Neural progenitor cell (in vitro differentiated cells): ENCODE measurements around the gene TMEM121B. TPM values are rescaled to one million over a fixed set of nuclear protein-coding genes. Genes with fewer than 3 reads are reported as not detected.

Experiments
- DNase-seq: peaks from one replicate; pipeline ENCODE4 v3.0.0-alpha.2; 2016; ENCODE audit warnings: low spot score
- H2AFZ ChIP-seq: fragments of 200-600 bp; sonication (generic); replicated peaks from 2 replicates; pipeline ENCODE4 v1.6.1; 2016; ENCODE audit warnings: antibody characterized with exemption
- H3F3A ChIP-seq: fragments of 200-600 bp; sonication (generic); 2 replicates; pipeline ENCODE4 v1.6.1; 2016; ENCODE audit warnings: antibody characterized with exemption, low read depth
- H3K27ac ChIP-seq: fragments of 200-600 bp; sonication (generic); 2 replicates; pipeline ENCODE4 v1.5.1; 2016; ENCODE audit warnings: mild to moderate bottlenecking
- H3K27me3 ChIP-seq: fragments of 200-600 bp; sonication (generic); 2 replicates; pipeline ENCODE4 v1.6.1; 2016; ENCODE audit warnings: mild to moderate bottlenecking, moderate library complexity
- H3K36me3 ChIP-seq: fragments of 200-600 bp; sonication (generic); 2 replicates; pipeline ENCODE4 v1.5.1; 2016
- H3K4me1 ChIP-seq: fragments of 200-600 bp; sonication (generic); 2 replicates; pipeline ENCODE4 v1.6.1; 2016; ENCODE audit warnings: mixed run types
- H3K4me2 ChIP-seq: fragments of 200-600 bp; sonication (generic); 2 replicates; pipeline ENCODE4 v1.6.1; 2016
- H3K4me3 ChIP-seq: fragments of 200-600 bp; sonication (generic); 2 replicates; pipeline ENCODE4 v1.5.1; 2016
- H3K79me2 ChIP-seq: fragments of 200-600 bp; sonication (generic); 2 replicates; pipeline ENCODE4 v1.6.1; 2016; ENCODE audit warnings: low read depth
- H3K9ac ChIP-seq: fragments of 200-600 bp; sonication (generic); 2 replicates; pipeline ENCODE4 v1.6.1; 2016
- H3K9me3 ChIP-seq: fragments of 200-600 bp; sonication (generic); 2 replicates; pipeline ENCODE4 v1.5.1; 2016; ENCODE audit warnings: low read depth
- H4K20me1 ChIP-seq: fragments of 200-600 bp; sonication (generic); 2 replicates; pipeline ENCODE4 v1.6.1; 2016; ENCODE audit warnings: low read depth
- H3K27ac Mint-ChIP-seq: 3 replicates; pipeline ENCODE4 v1.8.0; 2021; ENCODE audit warnings: mixed read lengths
- H3K27me3 Mint-ChIP-seq: 2 replicates; pipeline ENCODE4 v1.8.0; 2022; ENCODE audit warnings: low read depth, mild to moderate bottlenecking, inconsistent platforms, moderate library complexity, mixed read lengths; ENCODE audit not compliant: insufficient read depth
- H3K36me3 Mint-ChIP-seq: 3 replicates; pipeline ENCODE4 v1.8.0; 2021; ENCODE audit warnings: mixed read lengths
- H3K4me1 Mint-ChIP-seq: 3 replicates; pipeline ENCODE4 v1.8.0; 2021; ENCODE audit warnings: mixed read lengths
- H3K4me3 Mint-ChIP-seq: 3 replicates; pipeline ENCODE4 v1.8.0; 2021; ENCODE audit warnings: mild to moderate bottlenecking, moderate library complexity, mixed read lengths
- H3K9me3 Mint-ChIP-seq: 3 replicates; pipeline ENCODE4 v1.8.0; 2020; ENCODE audit warnings: mixed read lengths
- CTCF ChIP-seq: fragments of 200-600 bp; sonication (generic); IDR thresholded peaks from 2 replicates; pipeline ENCODE4 v1.5.1; 2017; ENCODE audit warnings: antibody characterized with exemption, mild to moderate bottlenecking
- EZH2 ChIP-seq: fragments of 200-600 bp; sonication (generic); IDR thresholded peaks from 2 replicates; pipeline ENCODE4 v1.6.1; 2017; ENCODE audit warnings: antibody characterized with exemption, mild to moderate bottlenecking, moderate library complexity
- EZH2phosphoT487 ChIP-seq: fragments of 200-600 bp; sonication (generic); IDR thresholded peaks from 2 replicates; pipeline ENCODE4 v1.6.1; 2017; ENCODE audit warnings: antibody characterized with exemption
- total RNA-seq: library from RNA; depleted of rRNA; stranded (reverse); fragments of >200 nt; gene quantifications from 2 replicates; pipeline ENCODE4 v1.2.3, GENCODE V29; 2015; ENCODE audit warnings: low replicate concordance

Gene TMEM121B
- total RNA-seq, 1 donor from 2014 or later = 2.8 TPM

DNA sequence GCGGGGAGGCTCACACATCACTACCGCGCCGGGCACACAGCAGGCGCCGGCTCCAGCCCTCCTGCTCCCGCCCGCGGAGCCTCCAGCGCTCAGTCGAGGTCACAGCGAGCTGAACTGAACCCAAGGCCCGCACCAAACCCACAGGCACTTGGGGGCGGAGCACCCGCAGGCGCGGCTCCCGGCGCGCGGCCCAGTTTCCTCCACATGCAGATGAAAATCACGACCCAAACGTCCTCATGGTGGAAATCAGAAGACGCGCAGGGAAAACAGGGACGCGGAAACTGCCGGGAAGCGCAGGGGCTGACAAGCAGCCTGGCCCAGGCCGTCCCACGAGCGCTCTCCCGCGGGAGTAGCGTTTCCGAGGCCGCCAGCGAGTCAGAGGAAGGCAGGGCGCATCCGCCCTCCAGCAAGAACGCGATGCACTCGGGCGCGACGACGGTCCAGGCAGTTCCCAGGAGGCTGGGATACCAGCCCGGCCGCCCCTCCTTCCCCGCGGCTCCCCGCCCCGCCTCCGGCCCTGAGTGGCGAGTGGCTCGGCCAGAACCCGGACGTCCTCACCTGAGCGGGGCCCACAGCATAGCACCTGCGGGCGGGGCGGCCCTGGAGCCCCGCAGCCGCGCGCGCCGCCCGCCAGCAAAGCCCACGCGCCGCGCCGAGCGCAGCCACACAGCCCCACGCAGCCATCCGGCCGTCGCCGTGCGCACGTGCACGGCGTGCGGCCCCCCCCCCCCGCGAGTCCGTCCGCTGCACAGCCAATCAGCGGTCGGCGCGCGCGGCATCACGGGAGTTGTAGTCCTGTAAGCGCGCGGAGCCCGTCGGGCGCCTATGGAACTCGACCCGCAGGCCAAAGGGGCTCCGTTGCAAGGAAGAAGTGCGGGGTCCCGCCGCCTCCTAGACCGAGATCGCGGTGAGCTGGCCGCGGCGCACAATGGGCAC, 37.7 kb upstream of the TMEM121B start, which contains the start of gene HDHD5:
HDHD5 (minus strand) TSS at position 710 of the 936 bp plus-strand sequence; CDS start at position 684, 26 bp downstream.
- H3K9ac ChIP-seq = no peak within 1 kb of the TSS
- Mint-ChIP-seq H3K9me3 (no peaks in the 10 kb centered on the region), H3K4me1 (peaks cover 20% of the 10 kb centered on the region), H3K4me3 (peak within 1 kb of the TSS; percentile 91), H3K36me3 (peaks cover 4% of the 10 kb centered on the region), H3K27ac (no peak within 1 kb of the TSS), H3K27me3 (no peaks in the 10 kb centered on the region)
- DNase-seq = peak; percentile 94
- H3K4me1 ChIP-seq = peaks cover 13% of the 10 kb centered on the region
- peaks cover 46% of the 10 kb centered on the region for H4K20me1 ChIP-seq
- TF ChIP-seq EZH2phosphoT487 (no peak), CTCF (no peak), EZH2 (no peak)
- peak within 1 kb of the TSS; percentile 89 for H3K4me2 ChIP-seq
- H3F3A ChIP-seq = peaks cover 19% of the 10 kb centered on the region
- H2AFZ ChIP-seq = peak within 1 kb of the TSS; percentile 93
- peaks cover 46% of the 10 kb centered on the region for H3K79me2 ChIP-seq
- H3K4me3 ChIP-seq = peak within 1 kb of the TSS; percentile 71
- H3K27me3 ChIP-seq = no peaks in the 10 kb centered on the region
- no peaks in the 10 kb centered on the region for H3K9me3 ChIP-seq
- H3K27ac ChIP-seq = peak within 1 kb of the TSS; percentile 55
- no peaks in the 10 kb centered on the region for H3K36me3 ChIP-seq

GRCh38 chr22:17158176-17158567, 37.0 kb upstream of the TMEM121B start:
- no peak overlapping the region for H3K27ac ChIP-seq

DNA sequence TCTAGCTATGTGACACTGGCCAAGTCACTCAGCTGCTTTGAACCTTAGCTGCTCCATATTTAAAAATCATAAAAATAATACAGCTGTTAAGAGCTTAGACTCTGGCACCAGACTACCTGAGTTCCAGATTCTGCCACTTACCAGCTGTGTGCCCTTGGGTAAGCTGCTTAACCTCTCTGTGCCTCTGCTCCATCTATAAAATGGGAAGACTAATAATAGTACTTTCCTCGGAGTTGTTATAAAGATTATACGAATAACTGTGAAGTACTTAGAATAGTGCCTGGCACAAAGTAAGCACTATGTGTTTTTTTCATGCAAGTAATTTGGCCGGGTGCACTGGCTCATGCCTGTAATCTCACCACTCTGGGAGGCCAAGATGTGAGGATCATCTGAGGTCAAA, 36.6 kb upstream of the TMEM121B start:
- Histone ChIP-seq H3F3A (peaks cover 19% of the 10 kb centered on the region), H3K27ac (no peak overlapping the region), H3K4me1 (peaks cover 13% of the 10 kb centered on the region), H3K79me2 (peaks cover 57% of the 10 kb centered on the region), H3K9ac (no peak overlapping the region), H2AFZ (no peak overlapping the region), H3K27me3 (no peaks in the 10 kb centered on the region), H3K4me2 (peak overlapping the region; percentile 89), H3K36me3 (no peaks in the 10 kb centered on the region), H4K20me1 (peaks cover 57% of the 10 kb centered on the region), H3K4me3 (peak overlapping the region; percentile 71), H3K9me3 (no peaks in the 10 kb centered on the region)
- Mint-ChIP-seq H3K27me3 (no peaks in the 10 kb centered on the region), H3K4me3 (peak overlapping the region; percentile 87), H3K9me3 (no peaks in the 10 kb centered on the region), H3K36me3 (peaks cover 4% of the 10 kb centered on the region), H3K4me1 (peaks cover 20% of the 10 kb centered on the region), H3K27ac (no peak overlapping the region)
- no peak for DNase-seq
- no peak for TF ChIP-seq EZH2phosphoT487
- TF ChIP-seq CTCF = no peak

More at GRCh38 chr22:17158176-17158567, 37.0 kb upstream of the TMEM121B start:
- Mint-ChIP-seq H3K36me3 (peaks cover 4% of the 10 kb centered on the region), H3K4me3 (peak overlapping the region; percentile 87), H3K27me3 (no peaks in the 10 kb centered on the region), H3K9me3 (no peaks in the 10 kb centered on the region), H3K27ac (no peak overlapping the region), H3K4me1 (peaks cover 20% of the 10 kb centered on the region)
- no peaks in the 10 kb centered on the region for H3K27me3 ChIP-seq
- H3K9ac ChIP-seq = no peak overlapping the region
- peaks cover 13% of the 10 kb centered on the region for H3K4me1 ChIP-seq
- H3F3A ChIP-seq = peaks cover 19% of the 10 kb centered on the region
- H3K36me3 ChIP-seq = no peaks in the 10 kb centered on the region
- peak overlapping the region; percentile 71 for H3K4me3 ChIP-seq
- peaks cover 53% of the 10 kb centered on the region for H3K79me2 ChIP-seq
- no peaks in the 10 kb centered on the region for H3K9me3 ChIP-seq
- DNase-seq = no peak
- no peak for TF ChIP-seq EZH2phosphoT487
- no peak for TF ChIP-seq EZH2
- TF ChIP-seq CTCF = no peak
- peak overlapping the region; percentile 93 for H2AFZ ChIP-seq
- peaks cover 52% of the 10 kb centered on the region for H4K20me1 ChIP-seq
- H3K4me2 ChIP-seq = peak overlapping the region; percentile 89
